Measurements from ENCODE around the gene JADE1. TPM values are rescaled to one million over a fixed set of nuclear protein-coding genes. Genes with fewer than 3 reads are reported as not detected.
A peak's percentile ranks its signal among the peaks of the same experiment; 100 is the strongest.

The JADE1 gene
- total RNA-seq, 4 donors from 2014 or later = 7.8 to 15.9 (median 13.9) TPM

DNA sequence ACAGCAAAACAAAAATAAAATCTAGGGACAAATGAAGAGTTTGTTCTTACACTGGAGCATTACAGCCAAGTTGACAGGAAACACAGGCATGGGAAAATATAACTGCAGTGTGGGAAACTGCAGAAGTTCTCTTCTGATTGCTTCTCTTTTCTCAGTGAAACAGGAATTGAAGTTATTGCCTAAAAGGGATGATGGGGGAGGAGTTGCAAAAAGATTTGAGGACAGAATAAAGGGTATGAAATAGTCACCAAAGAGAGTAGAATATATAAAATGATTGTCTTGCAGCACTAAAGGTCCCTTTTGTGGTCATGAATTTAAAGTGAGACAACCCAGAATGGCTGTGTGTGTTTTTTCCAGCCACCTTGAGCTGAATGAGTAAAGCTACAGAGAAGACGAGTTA lies 103.7 kb downstream of the JADE1 start:
- no peak for DNase-seq
- 74 to 80% methylated on average over 1 of the region's 1 CpG for WGBS, 2 donors (ENCODE audit: low coverage in 1 of 2)

DNA sequence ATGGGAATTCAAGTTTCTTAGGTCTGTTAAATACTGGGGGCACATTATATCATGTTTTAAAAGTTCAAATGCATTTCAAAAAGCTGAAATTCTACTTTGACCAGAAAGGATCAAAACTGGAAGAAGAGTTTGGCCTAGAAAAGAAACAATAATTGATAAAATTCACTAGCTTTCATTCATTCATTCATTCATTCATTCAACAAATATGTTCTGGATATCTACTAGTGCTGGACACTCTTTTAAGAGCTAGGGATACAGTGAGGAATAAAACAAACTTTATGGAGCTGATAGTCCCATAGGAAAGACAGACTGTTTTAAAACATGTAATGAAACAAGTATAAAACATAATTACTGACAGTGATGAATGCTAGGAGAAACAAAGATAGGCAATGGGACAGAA lies 106.0 kb downstream of the JADE1 start:
- no peaks in the 10 kb centered on the region for H3K27me3 ChIP-seq
- H3K4me3 ChIP-seq = no peak overlapping the region
- H3K4me1 ChIP-seq = no peaks in the 10 kb centered on the region
- TF ChIP-seq POLR2AphosphoS5 (IDR thresholded peaks at IDR 0.05) (no peak), POLR2A (IDR thresholded peaks at IDR 0.05) (no peak), EP300 (IDR thresholded peaks at IDR 0.05; ENCODE audit: low read depth) (no peak)
- TF ChIP-seq, protein P1, sequence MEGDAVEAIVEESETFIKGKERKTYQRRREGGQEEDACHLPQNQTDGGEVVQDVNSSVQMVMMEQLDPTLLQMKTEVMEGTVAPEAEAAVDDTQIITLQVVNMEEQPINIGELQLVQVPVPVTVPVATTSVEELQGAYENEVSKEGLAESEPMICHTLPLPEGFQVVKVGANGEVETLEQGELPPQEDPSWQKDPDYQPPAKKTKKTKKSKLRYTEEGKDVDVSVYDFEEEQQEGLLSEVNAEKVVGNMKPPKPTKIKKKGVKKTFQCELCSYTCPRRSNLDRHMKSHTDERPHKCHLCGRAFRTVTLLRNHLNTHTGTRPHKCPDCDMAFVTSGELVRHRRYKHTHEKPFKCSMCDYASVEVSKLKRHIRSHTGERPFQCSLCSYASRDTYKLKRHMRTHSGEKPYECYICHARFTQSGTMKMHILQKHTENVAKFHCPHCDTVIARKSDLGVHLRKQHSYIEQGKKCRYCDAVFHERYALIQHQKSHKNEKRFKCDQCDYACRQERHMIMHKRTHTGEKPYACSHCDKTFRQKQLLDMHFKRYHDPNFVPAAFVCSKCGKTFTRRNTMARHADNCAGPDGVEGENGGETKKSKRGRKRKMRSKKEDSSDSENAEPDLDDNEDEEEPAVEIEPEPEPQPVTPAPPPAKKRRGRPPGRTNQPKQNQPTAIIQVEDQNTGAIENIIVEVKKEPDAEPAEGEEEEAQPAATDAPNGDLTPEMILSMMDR (IDR thresholded peaks at IDR 0.05) = no peak
- DNase-seq = no peak
- H3K9me3 ChIP-seq = no peaks in the 10 kb centered on the region
- in situ Hi-C loops (cut with MboI; ENCODE audit: low pct_ligation_motif_present in 1 of 4, low pct_unique_long_range_greater_than_20kb in 1 of 4, low sequenced_read_pairs in 3 of 4) (no loop called here), intact Hi-C loops (cut with DNase I; ENCODE audit: low total_unique reads) (no loop called here)
- no peak overlapping the region for H3K27ac ChIP-seq
- no peaks in the 10 kb centered on the region for H3K36me3 ChIP-seq

More for the DNA sequence above, 103.7 kb downstream of the JADE1 start:
- H3K4me3 ChIP-seq = no peak overlapping the region
- no peaks in the 10 kb centered on the region for H3K4me1 ChIP-seq
- H3K27ac ChIP-seq = peak overlapping the region in 1 of 4 donors; percentile 25
- TF ChIP-seq POLR2AphosphoS5 (IDR thresholded peaks at IDR 0.05) (no peak), EP300 (IDR thresholded peaks at IDR 0.05; ENCODE audit: low read depth) (no peak)
- intact Hi-C loops (cut with DNase I; ENCODE audit: low total_unique reads) (no loop called here), in situ Hi-C loops (cut with MboI; ENCODE audit: low pct_ligation_motif_present in 1 of 4, low pct_unique_long_range_greater_than_20kb in 1 of 4, low sequenced_read_pairs in 3 of 4) (no loop called here)
- no peaks in the 10 kb centered on the region for H3K27me3 ChIP-seq
- no peaks in the 10 kb centered on the region for H3K36me3 ChIP-seq
- H3K9me3 ChIP-seq = no peaks in the 10 kb centered on the region

DNA sequence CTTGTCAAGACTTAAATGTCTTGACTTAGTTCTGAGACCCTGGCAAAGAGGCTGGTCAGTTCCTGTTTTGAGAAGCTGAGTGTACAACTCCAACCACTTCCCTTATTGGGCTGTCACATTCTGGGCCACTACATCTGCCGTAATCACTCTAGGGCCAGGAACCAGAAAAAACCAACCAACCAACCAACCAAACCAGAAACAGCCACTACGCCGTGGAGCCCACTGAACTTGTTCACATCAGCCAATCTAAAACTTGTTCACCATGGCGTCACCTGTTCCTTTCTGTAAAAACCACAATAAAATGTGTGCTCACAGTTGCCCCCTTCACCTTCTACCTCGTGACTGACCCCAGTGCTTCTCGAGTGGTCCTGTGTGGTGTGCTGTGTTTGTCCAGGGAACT lies 107.3 kb downstream of the JADE1 start:
- DNase-seq = peak; percentile 10
- Histone ChIP-seq H3K4me1 (no peaks in the 10 kb centered on the region), H3K27ac (no peak overlapping the region), H3K4me3 (no peak overlapping the region), H3K36me3 (no peaks in the 10 kb centered on the region), H3K9me3 (no peaks in the 10 kb centered on the region), H3K27me3 (no peaks in the 10 kb centered on the region)
- in situ Hi-C loops (cut with MboI; ENCODE audit: low pct_ligation_motif_present in 1 of 4, low pct_unique_long_range_greater_than_20kb in 1 of 4, low sequenced_read_pairs in 3 of 4) (no loop called here), intact Hi-C loops (cut with DNase I; ENCODE audit: low total_unique reads) (no loop called here)
- 74 to 86% methylated on average over 2 to 6 of the region's 6 CpGs for WGBS, 2 donors (ENCODE audit: low coverage in 1 of 2)
- TF ChIP-seq, protein P1 (IDR thresholded peaks at IDR 0.05) = no peak
- no peak for TF ChIP-seq POLR2AphosphoS5 (IDR thresholded peaks at IDR 0.05)
- TF ChIP-seq EP300 (IDR thresholded peaks at IDR 0.05; ENCODE audit: low read depth) = no peak
- TF ChIP-seq POLR2A (IDR thresholded peaks at IDR 0.05) = no peak

DNA sequence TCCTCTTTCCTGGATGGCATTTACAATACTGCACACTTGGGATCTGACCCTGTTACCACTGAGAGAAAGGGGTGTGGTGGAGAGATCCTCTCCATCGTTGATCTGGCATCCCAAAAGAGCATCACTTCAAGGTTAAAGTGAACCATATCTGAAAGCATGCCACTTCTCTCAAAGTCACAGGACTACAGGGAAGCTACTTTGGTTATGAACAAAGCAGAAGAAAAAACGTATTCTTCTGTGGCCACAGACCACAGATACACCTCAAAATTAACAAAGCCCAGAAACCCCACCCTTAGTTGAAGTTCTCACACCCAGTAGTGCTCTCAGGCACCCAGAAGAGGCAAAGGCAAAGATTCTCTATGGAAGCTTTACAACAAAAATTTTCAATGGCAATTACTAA lies 108.3 kb downstream of the JADE1 start:
- intact Hi-C loops (cut with DNase I; ENCODE audit: low total_unique reads) = no loop called here
- Histone ChIP-seq H3K4me3 (no peak overlapping the region), H3K27me3 (no peaks in the 10 kb centered on the region), H3K4me1 (no peaks in the 10 kb centered on the region), H3K9me3 (no peaks in the 10 kb centered on the region), H3K27ac (no peak overlapping the region), H3K36me3 (no peaks in the 10 kb centered on the region)
- no peak for DNase-seq
- TF ChIP-seq, protein P1 (IDR thresholded peaks at IDR 0.05) = no peak
- TF ChIP-seq POLR2A (IDR thresholded peaks at IDR 0.05) = no peak
- no peak for TF ChIP-seq POLR2AphosphoS5 (IDR thresholded peaks at IDR 0.05)
- no peak for TF ChIP-seq EP300 (IDR thresholded peaks at IDR 0.05; ENCODE audit: low read depth)
- 47% methylated on average over 2 of the region's 2 CpGs; no CpG with 5 or more reads in 1 of the 2 donors for WGBS, 2 donors (ENCODE audit: low coverage in 1 of 2)
- in situ Hi-C loops (cut with MboI; ENCODE audit: low pct_ligation_motif_present in 1 of 4, low pct_unique_long_range_greater_than_20kb in 1 of 4, low sequenced_read_pairs in 3 of 4) = no loop called here

DNA sequence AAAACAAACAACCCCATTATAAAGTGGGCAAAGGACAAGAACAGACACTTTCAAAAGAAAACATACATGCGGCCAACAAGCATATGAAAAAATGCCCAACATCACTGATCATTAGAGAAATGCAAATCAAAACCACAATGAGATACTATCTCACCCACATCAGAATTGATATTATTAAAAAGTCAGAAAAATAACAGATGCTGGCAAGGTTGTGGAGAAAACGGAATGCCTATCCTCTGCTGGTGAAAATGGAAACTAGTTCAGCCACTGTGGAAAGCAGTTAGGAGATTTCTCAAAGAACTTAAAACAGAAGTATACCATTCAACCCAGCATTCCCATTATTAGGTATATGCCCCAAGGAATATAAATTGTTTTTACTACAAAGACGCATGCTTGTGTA lies 112.5 kb downstream of the JADE1 start:
- intact Hi-C loops (cut with DNase I; ENCODE audit: low total_unique reads) (no loop called here), in situ Hi-C loops (cut with MboI; ENCODE audit: low pct_ligation_motif_present in 1 of 4, low pct_unique_long_range_greater_than_20kb in 1 of 4, low sequenced_read_pairs in 3 of 4) (no loop called here)
- Histone ChIP-seq H3K4me1 (no peaks in the 10 kb centered on the region), H3K27ac (no peak overlapping the region), H3K27me3 (no peaks in the 10 kb centered on the region), H3K9me3 (no peaks in the 10 kb centered on the region), H3K4me3 (no peak overlapping the region), H3K36me3 (peaks cover 0 to 13% (median 4%) of the 10 kb centered on the region in 4 donors)
- no peak for DNase-seq
- TF ChIP-seq POLR2AphosphoS5 (IDR thresholded peaks at IDR 0.05) (no peak), POLR2A (IDR thresholded peaks at IDR 0.05) (no peak), EP300 (IDR thresholded peaks at IDR 0.05; ENCODE audit: low read depth) (no peak)
- TF ChIP-seq, protein P1 (IDR thresholded peaks at IDR 0.05) = no peak
- WGBS, 2 donors (ENCODE audit: low coverage in 1 of 2) = 88 to 92% methylated on average over 1 to 3 of the region's 3 CpGs
